ENCODE data around the gene TLE7.

TLE7 gene

DNA sequence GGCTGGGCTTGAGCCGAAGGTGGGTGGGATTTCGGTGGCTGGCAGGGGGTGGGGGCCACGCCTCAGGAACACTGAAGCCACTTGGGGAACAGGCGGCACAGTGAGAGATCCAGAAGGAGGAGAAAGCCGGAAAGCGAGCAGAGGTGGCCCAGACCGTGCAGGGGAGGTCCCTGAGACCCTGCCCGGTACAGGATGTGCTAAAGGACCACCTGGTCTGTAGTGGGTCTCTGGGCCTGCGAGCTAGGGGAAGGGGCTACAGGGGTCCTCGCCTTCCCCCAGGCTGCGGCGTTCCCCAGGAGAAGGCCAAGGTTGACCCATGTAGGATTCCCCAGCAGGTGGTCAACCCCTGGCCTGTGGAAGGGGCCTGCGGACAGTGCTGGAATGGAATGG, at the start of gene TLE7:
TSS of gene TLE7 (minus strand) at position 4 of the 390 bp plus-strand sequence. CDS start 8,730 bp downstream, outside the sequence.
- DNase-seq = no peak

DNA sequence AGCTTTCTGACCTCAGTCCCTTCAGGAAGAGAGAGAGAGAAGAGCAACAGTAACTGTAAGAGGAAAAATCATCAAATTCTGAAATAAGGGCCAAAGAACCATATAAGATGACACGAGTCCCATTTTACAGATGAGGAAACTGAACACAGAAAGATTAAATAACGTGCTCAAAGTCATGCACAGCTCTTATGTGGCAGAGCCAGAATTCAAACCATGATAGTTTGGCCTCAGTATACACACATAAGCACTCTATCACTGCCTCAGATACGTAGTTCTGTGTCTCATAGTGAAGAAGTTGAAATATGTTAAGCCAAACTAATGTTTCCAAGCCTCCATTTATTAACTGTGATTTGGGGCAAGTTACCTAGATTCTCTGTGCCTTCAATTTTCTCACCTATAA, 49.2 kb upstream of the TLE7 start:
- no peak for DNase-seq

DNA sequence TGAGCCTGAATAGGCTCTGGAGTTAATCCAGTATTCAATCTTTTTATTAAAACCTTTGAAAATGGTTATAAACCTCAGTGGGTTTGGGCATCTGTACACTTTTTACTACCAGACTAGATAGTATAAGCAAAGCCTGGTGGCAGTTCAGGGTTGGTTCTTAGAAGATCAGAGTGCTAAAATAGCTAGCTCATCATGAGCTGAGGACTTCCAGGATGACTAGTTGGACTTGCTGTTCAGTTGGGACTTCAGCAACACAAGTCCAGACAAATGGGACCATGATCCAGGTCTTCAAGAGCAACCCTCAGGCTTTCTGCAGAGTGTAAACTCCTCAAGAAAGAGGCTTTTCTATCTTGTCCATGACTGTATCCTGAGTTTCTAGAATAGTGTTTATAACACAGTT, 48.5 kb upstream of the TLE7 start:
- no peak for DNase-seq

- DNase-seq = no peak
Observed at GRCh38 chr16:71489122-71489521, 47.3 kb upstream of the TLE7 start, which contains the start of gene ZNF19. TSS of gene ZNF19 (minus strand) at chr16:71489324. CDS start at chr16:71482114, 7,210 bp downstream.

DNA sequence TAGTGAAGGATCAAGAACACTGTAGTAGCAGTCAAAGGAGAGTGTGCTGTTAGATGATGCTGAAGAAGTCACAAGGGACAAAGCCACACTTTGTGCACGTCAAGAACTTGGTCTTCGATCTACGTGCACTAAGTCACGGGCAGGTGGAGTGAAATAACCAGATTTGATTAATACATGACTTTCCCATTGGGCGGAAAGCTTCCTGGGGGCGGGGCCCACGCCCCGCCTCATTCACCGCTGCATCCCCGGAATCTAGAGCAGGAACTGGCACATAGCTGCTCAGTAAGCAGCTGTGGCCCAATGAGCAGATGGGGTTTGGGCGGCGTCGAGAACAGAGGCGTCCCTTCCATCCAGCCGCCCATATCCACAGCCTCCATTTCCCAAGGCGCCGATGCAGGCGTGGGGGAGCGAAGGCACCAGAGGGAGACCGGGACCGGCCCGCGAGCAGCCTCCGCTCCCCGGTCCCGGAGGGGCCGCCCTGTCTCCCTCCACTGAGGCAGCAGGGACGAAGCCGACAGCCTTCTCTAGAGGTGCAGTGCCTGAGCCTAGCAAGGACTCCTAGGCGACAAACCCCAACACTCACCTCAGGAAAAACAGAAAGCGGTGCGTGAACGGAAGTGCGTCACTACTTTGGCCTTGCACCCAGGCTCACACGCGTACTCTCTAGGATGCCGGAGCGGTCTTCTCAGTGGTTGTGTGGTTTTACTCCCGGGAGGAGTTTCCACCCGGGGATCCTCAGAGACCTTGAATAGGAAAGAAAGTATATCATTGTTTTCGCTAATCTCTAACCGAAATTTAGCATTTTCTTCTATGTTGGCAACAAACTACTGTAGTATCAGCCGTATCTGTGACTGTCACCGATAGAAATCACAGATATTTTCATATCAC, 42.4 kb upstream of the TLE7 start:
- peak; percentile 96 for DNase-seq

GRCh38 chr16:71482569-71482968, 40.7 kb upstream of the TLE7 start:
- no peak for DNase-seq

GRCh38 chr16:71480956-71481355, 39.1 kb upstream of the TLE7 start:
- DNase-seq = no peak

DNA sequence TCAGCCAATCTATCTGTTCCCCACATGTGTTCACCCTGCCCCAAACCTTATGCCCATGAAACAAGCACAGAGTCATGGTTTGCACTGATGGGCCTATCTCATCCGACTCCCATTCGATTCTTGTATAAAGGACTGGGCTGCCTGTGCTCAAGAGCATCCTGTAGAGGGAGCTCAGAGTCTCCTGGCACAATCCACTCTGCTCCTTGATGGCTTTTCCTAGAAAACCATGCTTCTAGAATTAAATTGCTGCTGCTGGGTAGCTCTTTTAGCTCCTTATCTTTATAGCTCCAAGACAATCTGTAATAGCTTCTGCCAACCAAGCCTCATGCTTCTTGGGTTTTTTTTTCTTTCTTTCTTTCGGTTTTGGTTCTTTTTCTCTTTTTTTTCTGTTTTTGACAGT, 37.6 kb upstream of the TLE7 start:
- peak; percentile 24 for DNase-seq

- no peak for DNase-seq
Observed at GRCh38 chr16:71476457-71477124, 34.7 kb upstream of the TLE7 start.

DNA sequence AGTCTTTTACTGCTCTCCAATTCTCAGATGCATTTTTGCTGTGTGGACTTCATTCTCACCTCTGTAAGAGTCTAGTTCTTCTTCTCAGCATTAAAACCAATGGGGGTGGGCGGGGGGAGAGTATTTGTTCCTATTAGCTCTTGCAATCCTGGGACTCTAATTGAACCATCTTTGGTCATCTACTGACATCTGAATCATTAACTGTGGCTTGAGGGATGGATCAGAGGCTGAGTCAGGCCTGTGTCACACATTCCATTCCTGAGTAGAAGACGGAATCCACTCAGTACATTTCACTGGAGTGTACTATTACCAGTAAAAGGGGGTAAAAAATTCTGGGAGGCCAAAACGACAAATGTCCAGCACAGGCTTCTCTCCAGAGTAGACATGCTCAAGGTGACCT, 33.0 kb upstream of the TLE7 start:
- no peak for DNase-seq

GRCh38 chr16:71473891-71474290, 32.0 kb upstream of the TLE7 start:
- no peak for DNase-seq

GRCh38 chr16:71472931-71473330, 31.1 kb upstream of the TLE7 start:
- no peak for DNase-seq

GRCh38 chr16:71472051-71472450, 30.2 kb upstream of the TLE7 start:
- DNase-seq = no peak

DNA sequence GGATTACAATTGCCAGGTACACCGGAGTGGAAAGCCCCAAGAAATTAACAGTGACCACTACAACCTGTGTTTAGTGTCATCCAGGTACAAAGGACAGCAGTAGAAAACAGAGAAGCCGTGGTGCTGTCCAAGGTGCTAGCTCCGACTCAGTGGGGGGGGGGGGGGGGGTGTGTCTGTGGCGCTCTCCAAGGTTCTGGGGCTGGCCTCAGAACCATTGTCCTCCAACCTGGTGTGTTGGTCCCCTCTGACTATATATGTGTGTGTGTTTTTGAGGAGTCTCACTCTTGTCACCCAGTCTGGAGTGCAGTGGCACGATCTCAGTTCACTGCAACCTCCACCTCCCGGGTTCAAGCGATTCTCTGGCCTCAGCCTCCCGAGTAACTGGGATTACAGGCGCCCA, 26.0 kb upstream of the TLE7 start:
- no peak for DNase-seq

GRCh38 chr16:71464231-71464630, 22.4 kb upstream of the TLE7 start:
- no peak for DNase-seq

DNA sequence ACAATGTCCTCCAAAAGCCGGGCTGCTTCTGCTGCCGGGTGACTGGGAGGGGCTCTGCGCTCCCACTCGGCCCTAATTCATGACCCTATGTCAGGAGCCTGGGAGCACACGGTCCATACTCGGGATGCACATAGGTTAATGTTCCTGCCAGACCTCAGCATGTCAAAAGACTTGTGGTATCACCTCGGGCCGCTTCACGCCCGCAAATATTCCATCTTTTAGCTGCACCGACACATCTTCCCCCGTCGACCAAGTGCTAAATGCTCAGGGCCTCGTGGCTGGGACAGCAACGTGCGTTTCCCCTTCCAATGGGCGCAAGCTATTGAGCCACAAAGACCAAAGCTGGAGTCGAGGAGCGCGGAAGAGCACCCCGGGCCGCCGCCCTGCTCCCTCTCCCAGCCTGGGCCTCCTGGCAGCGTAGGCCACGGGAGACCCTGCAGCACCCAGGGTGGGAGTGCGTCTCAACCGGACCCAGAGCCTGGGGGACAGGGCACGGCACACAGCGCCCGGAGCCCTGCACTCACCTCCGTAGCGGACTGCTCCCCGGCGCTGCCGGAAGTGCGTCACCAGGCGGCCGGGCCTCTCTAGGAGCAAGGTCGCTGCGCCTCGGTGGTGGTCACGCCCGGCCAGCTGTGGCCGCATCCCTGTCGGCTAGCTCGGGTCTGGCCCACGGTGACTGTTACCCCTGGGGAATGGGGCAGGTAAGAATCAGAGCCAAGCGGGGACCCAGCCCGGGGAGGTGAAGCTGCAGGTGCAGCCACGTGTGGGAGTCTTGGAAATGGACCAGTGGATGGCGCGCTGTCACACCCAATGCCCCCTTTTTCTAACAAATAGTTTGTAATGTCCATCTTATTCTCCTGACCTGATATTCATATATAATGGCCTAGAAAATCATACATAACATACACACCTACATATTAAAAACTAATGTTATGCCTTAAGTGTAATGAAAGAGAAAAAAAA, 20.1 kb upstream of the TLE7 start, which contains the start of gene ZNF23:
TSS of gene ZNF23 (minus strand) at position 562 of the 963 bp plus-strand sequence. CDS start 5,451 bp downstream, outside the sequence.
- DNase-seq = peak; percentile 75

- no peak for DNase-seq
Observed at GRCh38 chr16:71460941-71461340, 19.1 kb upstream of the TLE7 start.

- DNase-seq = no peak
Observed at GRCh38 chr16:71460236-71460635, 18.4 kb upstream of the TLE7 start.

- no peak for DNase-seq
Observed at GRCh38 chr16:71459510-71459909, 17.7 kb upstream of the TLE7 start.

GRCh38 chr16:71456801-71457200, 14.9 kb upstream of the TLE7 start:
- DNase-seq = no peak

DNA sequence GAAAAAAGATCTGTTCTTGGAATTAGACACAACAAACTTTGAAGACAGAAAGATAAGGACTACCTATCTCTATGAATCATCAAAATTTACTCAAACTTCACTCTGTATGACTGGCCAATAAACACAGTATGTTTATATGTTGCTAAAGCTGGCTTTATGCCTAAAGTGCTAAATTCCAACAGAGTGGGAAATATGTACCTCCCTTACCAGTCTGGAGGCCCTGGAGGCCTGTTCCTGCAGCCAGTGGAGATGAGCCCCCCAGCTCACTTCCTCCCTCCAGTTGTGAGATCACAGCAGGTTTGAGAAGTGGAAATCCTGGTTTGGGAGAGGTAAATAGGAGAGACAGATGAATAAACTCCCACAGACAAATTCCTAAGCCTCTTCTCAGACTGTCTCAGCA, 11.2 kb upstream of the TLE7 start:
- no peak for DNase-seq

DNA sequence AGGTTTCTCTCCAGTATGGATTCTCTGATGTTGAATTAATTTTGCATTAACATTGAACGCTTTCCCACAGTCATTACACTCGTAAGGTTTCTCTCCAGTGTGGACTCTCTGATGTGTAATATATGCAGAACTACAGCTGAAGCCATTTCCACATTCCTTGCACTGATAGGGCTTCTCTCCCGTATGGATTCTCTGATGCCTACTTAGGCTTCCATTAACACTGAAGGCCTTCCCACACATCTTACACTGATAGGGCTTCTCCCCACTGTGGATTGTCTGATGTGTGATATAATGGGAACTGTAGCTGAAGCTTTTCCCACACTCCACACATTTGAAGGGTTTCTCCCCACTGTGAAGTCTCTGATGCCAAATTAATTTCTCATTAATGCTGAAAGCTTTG, 7.2 kb upstream of the TLE7 start:
- no peak for DNase-seq

All from NCI-H2171 treated with DMSO at 0.1 percent for 48 hours (cell line).